Measurements from ENCODE around the gene CLEC9A.

- TF ChIP-seq, protein P1, sequence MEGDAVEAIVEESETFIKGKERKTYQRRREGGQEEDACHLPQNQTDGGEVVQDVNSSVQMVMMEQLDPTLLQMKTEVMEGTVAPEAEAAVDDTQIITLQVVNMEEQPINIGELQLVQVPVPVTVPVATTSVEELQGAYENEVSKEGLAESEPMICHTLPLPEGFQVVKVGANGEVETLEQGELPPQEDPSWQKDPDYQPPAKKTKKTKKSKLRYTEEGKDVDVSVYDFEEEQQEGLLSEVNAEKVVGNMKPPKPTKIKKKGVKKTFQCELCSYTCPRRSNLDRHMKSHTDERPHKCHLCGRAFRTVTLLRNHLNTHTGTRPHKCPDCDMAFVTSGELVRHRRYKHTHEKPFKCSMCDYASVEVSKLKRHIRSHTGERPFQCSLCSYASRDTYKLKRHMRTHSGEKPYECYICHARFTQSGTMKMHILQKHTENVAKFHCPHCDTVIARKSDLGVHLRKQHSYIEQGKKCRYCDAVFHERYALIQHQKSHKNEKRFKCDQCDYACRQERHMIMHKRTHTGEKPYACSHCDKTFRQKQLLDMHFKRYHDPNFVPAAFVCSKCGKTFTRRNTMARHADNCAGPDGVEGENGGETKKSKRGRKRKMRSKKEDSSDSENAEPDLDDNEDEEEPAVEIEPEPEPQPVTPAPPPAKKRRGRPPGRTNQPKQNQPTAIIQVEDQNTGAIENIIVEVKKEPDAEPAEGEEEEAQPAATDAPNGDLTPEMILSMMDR (IDR thresholded peaks at IDR 0.05) = no peak
- no peak for TF ChIP-seq POLR2A (IDR thresholded peaks at IDR 0.05)
These were observed 13.6 kb upstream of the CLEC9A start for GRCh38 chr12:10016881-10017280.
